NCI-H82 (cell line): Measurements from ENCODE around the gene ZDHHC22.
A peak's percentile ranks its signal among the peaks of the same experiment; 100 is the strongest.

Experiments
- DNase-seq: peaks from one replicate; lab custom pipeline; 2025; lab: John Stamatoyannopoulos, UW

ZDHHC22 gene

DNA sequence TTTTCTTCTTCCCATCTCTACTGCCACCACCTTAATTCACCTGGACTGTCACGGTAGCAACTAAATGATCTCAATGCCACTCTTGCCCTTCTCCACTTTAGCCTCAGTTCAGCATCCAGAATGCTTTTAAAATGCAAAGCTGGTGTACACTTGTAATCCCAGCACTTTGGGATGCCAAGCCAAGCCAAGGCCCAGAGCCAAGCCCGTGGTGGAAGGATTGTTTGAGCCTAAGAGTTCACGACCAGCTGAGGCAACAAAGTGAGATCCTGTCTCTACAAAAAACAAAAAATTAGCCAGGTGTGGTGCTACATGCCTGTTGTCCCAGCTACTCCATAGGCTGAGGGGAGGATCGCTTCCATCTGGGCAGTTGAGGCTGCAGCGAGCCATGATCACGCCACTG, 37.6 kb downstream of the ZDHHC22 start:
- DNase-seq, result no peak

DNA sequence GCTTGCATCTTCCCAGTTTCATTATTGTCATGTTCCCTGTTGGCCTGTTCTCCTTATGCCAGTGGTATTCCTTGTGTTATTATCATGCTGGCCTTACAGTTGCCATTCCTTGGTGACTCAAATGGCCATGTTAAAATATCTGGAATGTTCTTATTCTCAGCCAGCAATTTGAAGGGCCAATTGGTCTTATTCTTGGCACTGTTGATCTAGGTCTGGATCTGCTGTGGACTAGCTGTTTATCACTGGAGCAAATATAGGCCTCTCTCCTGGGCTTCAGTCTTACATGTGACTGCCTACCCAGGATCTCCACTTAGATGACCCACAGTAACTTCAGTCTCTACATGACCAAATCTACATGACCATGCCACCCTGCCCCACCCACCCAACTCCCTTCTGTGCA, 38.1 kb downstream of the ZDHHC22 start:
- DNase-seq, result no peak

DNA sequence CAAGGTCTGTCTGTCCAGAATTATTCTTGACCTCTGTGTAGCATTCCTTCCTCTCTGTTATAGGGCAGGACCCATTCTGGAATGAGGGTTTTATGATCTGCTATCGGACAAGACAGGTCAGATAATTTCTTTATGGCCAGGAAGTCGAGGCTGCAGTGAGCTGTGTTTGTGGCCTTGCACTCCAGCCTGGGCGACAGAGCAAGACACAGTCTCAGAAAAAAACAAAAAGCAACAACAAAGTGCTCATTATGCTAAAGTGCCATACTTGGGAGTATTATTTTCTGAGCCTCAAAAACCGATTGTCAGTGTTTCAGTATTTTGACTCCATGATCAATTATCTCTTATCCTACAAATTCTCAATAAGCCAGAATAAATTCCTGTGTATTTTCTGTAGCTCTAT, 39.4 kb downstream of the ZDHHC22 start:
- no peak for DNase-seq

DNA sequence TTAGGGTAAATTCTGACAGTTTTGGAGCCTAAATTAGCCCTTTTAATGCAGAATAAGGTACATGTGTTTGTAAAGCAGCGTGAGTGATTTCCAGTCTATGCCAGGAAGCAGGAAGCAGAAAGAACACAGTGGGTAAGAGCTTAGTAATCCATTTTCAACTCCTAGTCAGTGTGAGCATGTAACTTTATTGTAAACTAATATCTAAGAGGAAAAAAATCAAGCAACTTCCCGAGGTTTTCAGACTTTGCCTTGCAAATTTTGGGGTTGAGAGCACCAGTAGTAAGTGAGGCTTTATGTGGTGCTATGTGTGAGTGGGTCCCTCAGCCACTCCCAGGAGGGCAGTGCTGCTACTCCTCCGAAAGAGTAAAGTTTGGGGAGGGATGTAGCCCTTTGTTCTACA, 40.6 kb downstream of the ZDHHC22 start:
- no peak for DNase-seq

DNA sequence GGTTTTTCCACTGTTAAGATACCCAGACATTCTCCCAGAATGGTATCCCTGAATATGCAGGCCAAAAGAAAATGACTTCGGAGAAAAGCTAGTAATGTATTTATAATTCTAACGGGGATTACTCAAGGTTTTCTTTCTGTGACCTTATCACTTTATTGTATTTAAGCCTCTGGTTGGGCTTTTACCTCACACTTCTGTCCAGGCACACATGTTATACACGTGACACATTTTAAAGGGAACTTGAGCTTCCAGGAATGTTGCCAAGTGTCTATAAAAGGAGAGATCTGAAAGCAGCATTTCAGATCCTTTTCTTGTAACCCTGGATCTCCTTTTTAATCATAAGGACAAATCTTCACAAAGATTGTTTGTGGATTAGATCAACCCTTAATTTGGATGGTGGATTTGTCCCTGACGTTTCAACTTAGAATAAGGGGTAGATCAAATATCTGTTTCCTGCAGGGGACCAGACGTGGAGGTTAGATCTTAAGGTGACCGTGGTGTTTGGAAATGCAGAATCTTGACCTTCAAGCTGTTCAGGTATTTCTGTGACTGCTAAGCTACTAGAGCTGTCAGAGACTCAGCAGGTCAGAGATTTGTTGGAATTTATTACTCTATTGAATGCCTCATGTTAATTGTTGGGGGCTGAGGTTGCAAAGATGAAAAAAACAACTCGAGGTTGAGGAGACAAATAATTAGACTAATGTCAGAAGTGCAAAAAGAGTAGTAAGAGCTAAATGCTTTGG, 42.0 kb downstream of the ZDHHC22 start:
- DNase-seq, result peak; percentile 22

DNA sequence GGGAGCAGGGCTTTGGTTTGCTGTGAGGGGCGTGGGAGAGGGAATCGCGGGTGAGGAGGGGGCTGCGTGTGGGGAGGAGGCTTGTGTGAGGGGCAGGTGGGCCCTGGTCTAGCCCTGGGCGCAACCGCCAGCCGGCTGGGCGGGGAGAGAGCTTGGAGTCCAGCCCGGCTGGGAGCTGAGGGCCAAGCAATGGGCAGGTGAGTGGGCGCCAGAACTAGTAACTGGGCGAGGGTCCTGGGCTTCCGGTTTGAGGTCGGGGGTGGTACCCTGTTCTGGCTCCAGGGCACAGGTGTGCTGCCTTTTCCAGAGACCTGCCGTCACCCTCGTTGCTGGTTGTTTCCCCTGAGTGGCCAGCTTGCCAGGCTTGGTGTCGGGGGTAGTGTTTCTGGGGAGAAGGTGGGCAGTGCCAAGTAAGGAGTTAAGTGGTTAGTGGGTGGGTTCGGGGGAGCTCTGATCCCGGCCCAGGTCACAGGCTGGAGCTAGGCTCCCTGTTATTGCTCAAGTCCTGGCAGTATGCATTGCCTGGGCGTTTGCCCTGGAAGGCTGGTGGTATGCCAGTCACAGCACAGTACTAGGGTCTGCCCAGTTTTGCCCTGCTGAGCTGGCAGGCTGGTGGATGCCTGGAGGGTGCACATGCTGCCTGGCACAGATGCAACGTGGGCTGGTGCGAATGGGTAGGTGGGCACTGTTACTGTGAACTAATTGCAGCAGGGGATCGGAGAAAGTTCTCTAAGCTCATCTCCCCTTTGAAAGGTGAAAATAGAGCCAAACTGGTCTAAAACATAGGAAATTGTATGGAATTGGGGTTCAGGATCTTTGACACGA, 42.9 kb downstream of the ZDHHC22 start:
- DNase-seq, result peak; percentile 53

DNA sequence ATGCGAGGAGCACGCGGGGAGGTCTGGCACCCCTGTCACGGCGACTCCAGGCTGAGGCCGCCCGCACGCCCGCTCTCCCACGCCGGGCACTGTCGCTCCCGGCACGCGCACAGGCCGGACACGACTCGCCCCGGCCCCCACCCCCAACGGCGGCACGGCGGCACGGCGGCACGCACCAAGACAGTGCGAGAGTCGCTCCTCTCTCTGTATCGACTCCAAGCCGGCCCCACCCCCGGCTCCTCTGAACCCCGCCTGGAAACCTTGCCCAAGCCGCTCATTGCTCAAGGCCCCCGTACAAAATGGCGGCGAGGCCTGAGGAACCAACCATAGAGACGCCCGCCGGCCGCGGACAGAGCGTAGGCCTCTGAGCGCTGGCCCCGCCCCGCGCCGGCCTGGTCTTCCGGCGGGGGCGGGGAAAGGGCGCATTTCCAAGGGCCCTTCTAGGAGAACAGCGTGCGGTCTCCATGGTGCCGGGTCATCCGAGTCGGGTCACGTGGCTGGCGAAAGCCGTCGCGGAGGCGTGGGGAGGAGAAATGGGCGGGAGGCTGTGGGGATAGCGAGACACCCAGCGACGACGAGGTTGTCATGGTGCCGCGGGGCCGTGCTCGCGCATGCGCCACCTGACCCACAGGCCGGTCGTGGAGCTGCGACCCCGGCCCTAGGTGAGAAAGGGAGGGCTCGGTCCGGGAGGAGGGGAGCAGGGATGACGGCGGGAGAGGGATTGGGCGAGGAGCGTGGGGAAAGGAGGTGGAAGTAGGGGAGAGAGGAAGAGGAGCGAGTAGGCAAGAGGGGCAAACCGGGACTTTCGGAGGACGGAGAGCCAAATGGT, 43.7 kb downstream of the ZDHHC22 start, which contains the start of gene CIPC:
Gene CIPC, plus strand, starts transcription at position 559 of the 829 bp plus-strand sequence. CDS start 7,451 bp downstream, outside the sequence.
- DNase-seq, result peak; percentile 99

DNA sequence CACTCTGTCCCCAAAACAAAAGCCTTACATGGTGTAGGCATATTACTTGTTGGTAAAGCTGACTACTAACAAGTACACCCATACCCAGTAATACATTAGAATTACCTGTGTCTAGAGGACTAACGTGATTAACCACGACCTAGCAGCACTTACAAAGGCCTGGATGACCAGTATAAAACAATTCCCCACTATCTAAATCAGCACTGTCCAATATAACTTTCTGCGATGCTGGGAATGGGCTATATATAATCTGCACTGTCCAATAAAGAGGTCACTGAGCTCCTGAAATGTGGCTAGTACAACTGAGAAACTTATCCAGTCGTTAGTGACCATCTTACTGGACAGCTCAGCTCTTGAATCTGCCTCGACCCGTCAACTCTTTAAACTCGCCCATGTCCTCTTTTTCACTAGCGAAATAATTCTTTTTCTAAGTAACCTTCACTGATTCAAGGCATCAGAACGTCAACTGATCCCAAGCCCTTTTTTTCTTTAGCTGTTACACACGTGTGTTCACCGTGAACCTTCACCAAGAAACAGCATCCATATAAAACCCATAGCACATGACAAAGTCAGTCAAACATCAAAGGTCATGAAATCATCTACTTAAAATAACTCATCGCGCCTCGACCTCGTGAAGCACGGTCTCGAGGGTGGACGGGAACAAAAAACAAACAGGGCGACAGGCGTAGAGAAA, 44.4 kb downstream of the ZDHHC22 start:
- peak; percentile 61 for DNase-seq

DNA sequence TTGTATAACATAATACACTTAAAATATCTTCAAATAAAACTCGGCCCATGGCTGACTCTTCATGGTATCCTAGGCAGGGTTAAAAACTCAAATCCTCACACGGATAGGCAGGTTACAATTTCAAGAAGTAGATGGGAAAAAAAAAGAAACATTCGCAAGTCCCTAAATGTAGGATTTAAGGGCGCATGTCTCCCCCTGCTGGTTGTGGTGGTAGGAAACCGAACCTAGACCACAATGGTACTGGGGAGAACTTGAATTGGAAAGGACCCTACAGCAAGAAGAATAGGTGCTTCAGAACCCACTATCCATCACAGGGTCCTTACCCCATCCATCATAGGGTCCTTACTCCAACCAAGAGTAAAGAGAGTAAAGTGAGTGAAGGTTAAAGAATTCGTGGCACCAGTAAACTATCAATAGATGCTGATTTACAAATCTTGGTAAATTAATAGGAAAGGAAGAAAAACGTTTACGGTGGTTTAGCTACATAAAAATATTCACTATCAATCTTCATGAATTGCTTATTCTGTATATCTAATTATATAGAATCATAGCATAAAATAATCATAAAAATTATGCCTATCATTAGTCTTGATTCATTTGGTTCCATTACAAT, 46.8 kb downstream of the ZDHHC22 start:
- peak; percentile 89 for DNase-seq

DNA sequence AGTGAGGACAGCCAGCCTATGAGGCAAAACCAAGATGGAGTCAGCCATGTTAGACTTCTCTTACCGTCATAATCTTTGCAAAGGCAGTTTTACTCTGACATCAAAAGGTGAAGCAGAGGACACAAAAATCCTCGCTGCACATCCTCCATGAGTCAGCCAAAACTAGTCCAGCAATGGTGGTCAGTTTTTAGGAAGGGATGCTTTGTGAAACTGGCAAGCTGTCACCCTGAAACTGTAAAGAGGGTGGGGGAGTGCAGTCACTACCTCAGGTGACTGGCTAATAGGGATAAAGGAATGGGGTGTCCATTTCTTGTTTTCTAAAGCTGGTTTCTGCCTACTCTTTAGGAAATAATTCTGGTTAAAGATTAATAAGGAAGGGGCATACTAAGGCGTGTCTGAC, 48.9 kb downstream of the ZDHHC22 start:
- no peak for DNase-seq

DNA sequence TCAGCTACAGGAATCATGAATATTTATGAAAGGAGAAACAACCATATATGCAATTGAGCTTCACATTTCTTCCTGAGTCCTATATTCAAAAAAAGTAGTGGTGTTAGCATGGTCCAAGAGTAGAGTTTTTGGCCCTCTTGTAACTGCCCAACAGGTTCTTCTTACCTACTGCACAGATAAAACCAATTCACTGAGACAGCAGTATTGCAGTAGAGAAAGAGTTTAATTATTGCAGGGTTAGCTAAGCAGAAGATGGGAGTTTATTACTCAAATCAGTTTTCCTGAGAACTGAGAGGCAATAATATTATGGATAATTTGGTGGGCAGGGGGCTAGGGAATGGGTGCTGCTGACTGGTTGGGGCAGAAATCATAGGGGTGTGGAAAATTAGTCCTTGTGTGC, 50.1 kb downstream of the ZDHHC22 start:
- no peak for DNase-seq

DNA sequence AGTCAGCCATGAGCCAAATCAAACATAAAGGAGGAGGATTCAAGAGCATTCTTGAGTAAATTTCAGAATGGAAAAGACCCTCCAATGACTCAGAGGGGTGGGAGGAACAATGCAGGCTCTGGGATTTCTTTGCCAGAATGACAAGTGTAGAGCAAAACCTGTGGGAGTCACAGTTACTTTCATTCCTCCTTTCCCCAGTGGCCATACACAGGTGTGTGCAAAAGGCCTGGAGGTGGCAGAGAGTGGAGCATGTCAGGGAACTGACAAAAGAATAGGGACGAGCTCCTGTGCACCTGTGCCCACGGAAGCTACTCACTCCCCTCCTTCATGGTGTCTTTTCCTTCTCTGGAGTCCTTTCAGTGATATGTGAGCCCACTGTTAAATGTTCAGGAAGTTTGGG, 52.9 kb downstream of the ZDHHC22 start:
- no peak for DNase-seq

DNA sequence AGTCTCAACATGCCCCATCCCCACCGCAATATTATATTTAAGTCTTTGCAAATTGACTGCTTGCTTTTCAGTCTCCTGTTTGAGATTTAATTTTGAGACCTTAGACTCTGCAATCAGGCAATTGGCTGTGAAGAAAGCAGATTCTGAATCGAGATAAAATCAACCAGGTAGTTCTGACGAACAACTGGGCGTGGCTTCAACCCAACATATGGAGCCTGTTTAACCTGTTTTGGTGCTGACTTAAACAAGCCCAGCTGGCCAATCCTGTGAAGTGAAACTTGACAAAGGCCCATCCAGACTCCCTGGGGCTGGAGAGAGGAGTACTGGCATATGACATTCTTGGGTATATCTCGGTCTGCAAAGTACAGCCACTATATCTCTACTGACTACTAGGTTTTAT, 53.4 kb downstream of the ZDHHC22 start:
- DNase-seq, result peak; percentile 59

DNA sequence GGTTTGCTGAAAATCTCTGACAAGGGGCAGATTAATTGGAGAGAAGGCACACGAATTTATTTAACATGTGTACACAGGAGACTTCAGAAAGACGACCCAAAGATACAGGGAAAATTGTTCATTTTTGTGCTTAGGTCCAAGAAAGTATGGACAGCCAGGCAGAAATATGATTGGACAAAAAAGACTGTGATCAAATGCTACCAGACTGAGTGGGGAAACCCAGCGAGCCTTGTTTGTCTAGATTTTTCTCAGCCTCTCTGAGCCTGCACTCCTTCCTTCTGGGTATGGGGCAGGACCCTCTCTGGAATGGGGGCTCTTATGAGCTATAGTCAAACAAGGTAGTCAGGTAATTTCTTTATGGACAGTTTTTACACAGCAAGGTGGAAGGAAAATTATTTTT, 54.0 kb downstream of the ZDHHC22 start:
- DNase-seq, result no peak

DNA sequence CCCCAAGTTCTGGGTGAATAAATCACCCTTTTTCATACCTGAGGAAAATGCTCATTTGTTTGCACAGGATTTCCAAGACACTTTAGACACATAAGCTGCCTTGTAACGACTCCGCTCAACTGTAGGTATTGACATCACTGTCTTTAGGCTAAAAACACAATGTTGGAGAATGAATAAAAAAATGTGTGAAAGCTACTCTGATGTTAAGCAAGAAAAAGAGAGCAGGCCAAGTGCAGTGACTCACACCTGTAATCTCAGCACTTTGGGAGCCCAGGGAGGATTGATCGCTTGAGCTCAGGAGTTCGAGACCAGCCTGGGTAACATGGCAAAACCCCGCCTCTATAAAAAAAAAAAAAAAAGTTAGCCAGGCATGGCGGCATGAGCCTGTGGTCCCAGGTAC, 54.6 kb downstream of the ZDHHC22 start:
- DNase-seq, result no peak

DNA sequence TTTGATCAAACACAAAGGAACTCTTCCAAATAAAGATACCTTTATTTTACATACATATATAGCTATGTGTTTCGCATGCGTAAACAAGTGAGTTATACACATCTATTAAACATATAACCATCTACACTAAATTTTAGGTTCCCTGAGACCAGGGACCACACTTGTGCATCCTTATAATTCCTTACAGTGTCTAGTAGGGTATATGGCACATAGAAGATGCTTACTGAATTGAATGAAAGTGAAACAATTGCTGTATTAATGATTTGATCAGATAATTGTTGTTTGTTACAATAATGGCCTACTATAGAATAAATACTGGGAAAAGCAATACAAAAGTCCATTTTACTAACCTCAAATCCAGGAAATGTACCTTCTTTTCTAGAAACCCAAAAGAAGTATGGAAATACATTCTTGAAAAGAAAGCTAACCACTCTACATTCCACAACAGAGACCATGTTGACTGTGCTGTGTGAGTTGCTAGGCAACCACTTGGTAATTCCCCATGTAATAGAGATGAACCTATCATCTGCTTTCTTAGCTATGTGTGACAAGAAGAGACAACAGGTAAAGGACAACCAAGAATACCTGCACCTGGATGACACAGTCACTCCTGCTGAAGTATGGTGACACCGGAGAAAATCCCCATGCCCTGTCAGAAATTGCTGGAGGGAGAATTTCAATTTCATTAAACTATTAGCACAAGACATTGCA, 55.4 kb downstream of the ZDHHC22 start:
- DNase-seq, result peak; percentile 66

DNA sequence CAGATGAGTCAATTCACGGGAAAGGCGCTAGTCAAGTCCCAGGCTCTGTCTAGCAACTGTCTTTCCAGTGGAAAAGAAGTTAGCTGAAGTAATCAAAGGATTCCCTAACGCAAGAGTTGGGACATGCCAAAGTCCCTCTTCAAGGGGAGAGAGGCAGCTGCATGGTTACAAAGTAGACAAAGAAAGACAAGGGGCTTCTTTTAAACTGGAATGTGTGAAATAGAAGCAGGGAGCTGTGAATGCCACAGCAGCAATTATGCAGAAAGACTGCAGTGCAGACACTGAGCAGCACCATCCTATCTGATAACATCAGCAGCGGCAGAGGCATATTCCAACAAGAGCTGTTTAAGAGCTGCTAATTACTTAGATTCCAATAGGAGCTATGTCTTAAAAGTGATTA, 56.1 kb downstream of the ZDHHC22 start:
- no peak for DNase-seq

DNA sequence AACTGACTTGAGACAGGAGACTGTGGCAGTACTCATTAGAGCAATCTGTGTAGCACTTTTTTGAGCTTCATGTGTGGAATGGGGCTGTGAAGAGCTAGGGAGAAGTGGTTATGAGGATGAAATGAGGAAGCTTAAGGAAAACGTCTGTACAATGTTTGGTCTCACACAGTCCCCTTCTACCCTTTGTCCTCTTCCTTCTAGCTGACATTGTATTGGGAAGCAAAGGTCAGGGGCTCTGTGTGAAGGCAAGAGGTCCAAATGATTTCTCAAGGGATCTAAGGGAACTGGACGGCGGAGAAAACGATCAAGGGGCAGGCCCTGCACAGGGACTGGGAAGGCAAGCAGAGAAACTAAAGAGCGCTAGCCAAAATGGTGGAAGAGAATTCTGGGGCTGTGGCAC, 56.6 kb downstream of the ZDHHC22 start:
- no peak for DNase-seq

DNA sequence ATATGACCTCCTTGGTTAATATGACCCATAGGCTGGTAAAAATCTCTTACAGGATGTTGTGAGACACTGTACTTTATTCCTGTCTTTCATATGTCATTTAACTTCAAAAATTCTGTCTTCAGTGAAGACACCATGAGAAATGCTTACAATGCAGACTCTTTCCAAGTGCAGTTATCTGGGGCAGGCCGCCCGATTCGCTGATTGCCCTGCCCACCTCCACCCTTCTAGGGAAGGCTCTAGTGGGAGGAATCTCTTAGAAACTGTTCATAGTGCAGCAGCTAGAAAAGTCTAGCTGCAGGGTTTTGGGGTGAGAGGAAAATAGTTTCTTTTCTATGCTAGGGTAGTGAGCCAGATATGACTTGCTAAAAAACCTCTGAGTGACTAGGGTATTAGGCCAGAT, 58.5 kb downstream of the ZDHHC22 start:
- no peak for DNase-seq

DNA sequence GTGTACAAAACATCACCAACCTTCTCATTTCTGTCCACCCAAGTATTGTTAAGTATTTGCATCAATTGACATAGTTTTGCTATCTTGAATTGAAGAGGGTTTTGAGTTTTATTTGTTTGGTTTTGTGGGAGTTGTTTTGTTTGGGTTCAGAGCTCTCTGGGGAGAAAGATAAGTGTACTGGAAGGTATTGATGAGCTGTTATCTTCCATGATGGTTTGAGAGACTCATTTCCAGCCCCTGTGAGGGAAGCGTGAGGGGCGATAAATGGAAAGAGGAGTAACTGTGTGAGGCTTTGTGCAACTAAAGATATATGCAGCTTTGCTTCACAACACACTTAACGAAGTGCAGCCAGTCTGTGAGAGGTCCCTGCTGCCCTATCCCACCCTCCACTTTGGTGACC, 59.2 kb downstream of the ZDHHC22 start:
- no peak for DNase-seq
